Activated CD8-positive, alpha-beta T cell treated with anti-CD3 and anti-CD28 coated beads for 36 hours (primary cell): ENCODE results near the gene CISTR. TPM values are rescaled to one million over a fixed set of nuclear protein-coding genes. Genes with fewer than 3 reads are reported as not detected.

Experiments
- ATAC-seq: fragments of 200-7000 bp; cut with Tn5 transposase; one replicate; pipeline ENCODE4 v1.10.0; 2021; ENCODE audit warnings: mild to moderate bottlenecking, moderate library complexity
- CTCF ChIA-PET: fragments of 350-600 bp; sonication (Branson Sonifier 250); formaldehyde crosslinking; loops from one replicate; lab custom pipeline; 2021; ENCODE audit warnings: antibody characterized with exemption; lab: Charles Lee
- POLR2A ChIA-PET: fragments of 350-600 bp; sonication (Branson Sonifier 250); formaldehyde crosslinking; loops from one replicate; lab custom pipeline; 2021; ENCODE audit warnings: antibody characterized with exemption; lab: Charles Lee
- DNase-seq: peaks from one replicate; pipeline ENCODE4 v3.0.0-alpha.2; 2020
- H3K27ac Mint-ChIP-seq: one replicate; pipeline ENCODE4 v1.8.0; 2021; ENCODE audit warnings: mild to moderate bottlenecking, mixed read lengths
- H3K27me3 Mint-ChIP-seq: one replicate; pipeline ENCODE4 v1.8.0; 2021; ENCODE audit warnings: mixed read lengths
- H3K36me3 Mint-ChIP-seq: one replicate; pipeline ENCODE4 v1.8.0; 2021; ENCODE audit warnings: low read depth, mixed read lengths
- H3K4me1 Mint-ChIP-seq: one replicate; pipeline ENCODE4 v1.8.0; 2021; ENCODE audit warnings: low read depth, mixed read lengths
- H3K4me3 Mint-ChIP-seq: one replicate; pipeline ENCODE4 v1.8.0; 2021; ENCODE audit warnings: mild to moderate bottlenecking, moderate library complexity, mixed read lengths
- H3K9me3 Mint-ChIP-seq: one replicate; pipeline ENCODE4 v1.8.0; 2021; ENCODE audit warnings: mixed read lengths
- CTCF ChIP-seq: fragments of 200-600 bp; IDR thresholded peaks from one replicate; pipeline ENCODE4 v1.8.0; 2022; ENCODE audit warnings: antibody characterized with exemption, mild to moderate bottlenecking
- intact Hi-C: fragments of 100-400 bp; cut with micrococcal nuclease; formaldehyde crosslinking; loops from one replicate; pipeline ENCODE4 v1.10.0; 2022
- total RNA-seq, 2 experiments: library from RNA; stranded (reverse); gene quantifications; one replicate each; pipeline ENCODE4 v1.2.3, GENCODE V29; 2021

Gene CISTR
- total RNA-seq, 2 experiments from 2014 or later, result not detected

- ATAC-seq, result no peak
- ChIA-PET CTCF (interaction anchor here (0.6 kb wide), 1 partner anchor 48 kb away, joined by 3 read pairs; no protein-coding TSS in a partner anchor), POLR2A (no interaction called here)
- DNase-seq, result no peak
- Mint-ChIP-seq H3K27me3 (peaks cover 7% of the 10 kb centered on the region), H3K9me3 (no peaks in the 10 kb centered on the region), H3K27ac (no peak overlapping the region), H3K36me3 (no peaks in the 10 kb centered on the region), H3K4me3 (no peak overlapping the region), H3K4me1 (peaks cover 14% of the 10 kb centered on the region)
- TF ChIP-seq CTCF, result no peak
- intact Hi-C loops, result loop anchor here (10.0 kb wide), 1 partner anchor 205 kb away; no protein-coding TSS in a partner anchor
Observed at GRCh38 chr12:53749986-53750811, 1.6 kb downstream of the CISTR start.

- H3K36me3 Mint-ChIP-seq, result no peaks in the 10 kb centered on the region
- CTCF ChIA-PET, result interaction anchor here (1.4 to 10.2 kb wide), 10 partner anchors 7 to 205 kb away, joined by 4 to 418 read pairs (median 41); partner anchors contain the start of genes ATP5MC2, CALCOCO1 and CISTR
- peaks cover 16% of the 10 kb centered on the region for H3K4me1 Mint-ChIP-seq
- POLR2A ChIA-PET, result interaction anchor here (0.6 kb wide), 1 partner anchor 9 kb away, joined by 3 read pairs; no protein-coding TSS in a partner anchor
- H3K27ac Mint-ChIP-seq, result no peak overlapping the region
- H3K9me3 Mint-ChIP-seq, result no peaks in the 10 kb centered on the region
- DNase-seq (no peak), ATAC-seq (no peak)
- peaks cover 20% of the 10 kb centered on the region for H3K27me3 Mint-ChIP-seq
- no peak for TF ChIP-seq CTCF
- no peak overlapping the region for H3K4me3 Mint-ChIP-seq
- intact Hi-C loops, result loop anchor here (10.0 kb wide), 1 partner anchor 203 kb away; no protein-coding TSS in a partner anchor
Observed at GRCh38 chr12:53748072-53748840, 3.5 kb downstream of the CISTR start.

- H3K4me1 Mint-ChIP-seq, result peaks cover 16% of the 10 kb centered on the region
- intact Hi-C loops, result loop anchor here (2.0 to 10.0 kb wide), 2 partner anchors 44 to 202 kb away; no protein-coding TSS in a partner anchor
- no peak overlapping the region for H3K4me3 Mint-ChIP-seq
- H3K27me3 Mint-ChIP-seq, result peaks cover 26% of the 10 kb centered on the region
- no peak for TF ChIP-seq CTCF
- no peaks in the 10 kb centered on the region for H3K36me3 Mint-ChIP-seq
- ChIA-PET CTCF (interaction anchor here (0.7 to 10.2 kb wide), 35 partner anchors 8 to 442 kb away, joined by 3 to 418 read pairs (median 5); partner anchors contain the start of genes ATP5MC2, CALCOCO1, CISTR and HOXC13), POLR2A (interaction anchor here (0.8 to 2.5 kb wide), 4 partner anchors 10 to 120 kb away, joined by 3 to 8 read pairs (median 6); partner anchors contain the start of gene ATP5MC2)
- H3K9me3 Mint-ChIP-seq, result no peaks in the 10 kb centered on the region
- no peak overlapping the region for H3K27ac Mint-ChIP-seq
- DNase-seq (no peak), ATAC-seq (no peak)
Observed at GRCh38 chr12:53747095-53747494, 4.7 kb downstream of the CISTR start.

- POLR2A ChIA-PET, result interaction anchor here (0.6 to 2.5 kb wide), 6 partner anchors 10 to 262 kb away, joined by 3 to 8 read pairs (median 4); partner anchors contain the start of genes ATP5MC2 and HOXC8
- Mint-ChIP-seq H3K27ac (no peak overlapping the region), H3K9me3 (no peaks in the 10 kb centered on the region), H3K27me3 (peaks cover 26% of the 10 kb centered on the region), H3K4me1 (peaks cover 16% of the 10 kb centered on the region), H3K4me3 (no peak overlapping the region), H3K36me3 (no peaks in the 10 kb centered on the region)
- TF ChIP-seq CTCF, result peak; percentile 99
- ATAC-seq (peak; percentile 84), DNase-seq (peak; percentile 92)
- intact Hi-C loops, result loop anchor here (2.0 to 10.0 kb wide), 2 partner anchors 44 to 202 kb away; no protein-coding TSS in a partner anchor
- CTCF ChIA-PET, result interaction anchor here (0.6 to 10.2 kb wide), 44 partner anchors 8 to 443 kb away, joined by 3 to 418 read pairs (median 4); partner anchors contain the start of genes ATP5MC2, CALCOCO1, CISTR and HOXC13
Observed at GRCh38 chr12:53746592-53747092, 5.1 kb downstream of the CISTR start.
